Activated CD4-positive, alpha-beta T cell treated with anti-CD3 and anti-CD28 coated beads, Interleukin-10, Interleukin-2, amounts not matched to agents 100 ng/mL and 50 ng/mL, durations not matched to agents 16 hours and 8 hours (primary cell): Measurements from ENCODE around the gene SYK.

Experiments used
- DNase-seq: peaks from one replicate; pipeline ENCODE4 v3.0.0-alpha.2; 2020

Gene SYK

GRCh38 chr9:90854637-90855175, 53.1 kb downstream of the SYK start:
- DNase-seq, result no peak

DNA sequence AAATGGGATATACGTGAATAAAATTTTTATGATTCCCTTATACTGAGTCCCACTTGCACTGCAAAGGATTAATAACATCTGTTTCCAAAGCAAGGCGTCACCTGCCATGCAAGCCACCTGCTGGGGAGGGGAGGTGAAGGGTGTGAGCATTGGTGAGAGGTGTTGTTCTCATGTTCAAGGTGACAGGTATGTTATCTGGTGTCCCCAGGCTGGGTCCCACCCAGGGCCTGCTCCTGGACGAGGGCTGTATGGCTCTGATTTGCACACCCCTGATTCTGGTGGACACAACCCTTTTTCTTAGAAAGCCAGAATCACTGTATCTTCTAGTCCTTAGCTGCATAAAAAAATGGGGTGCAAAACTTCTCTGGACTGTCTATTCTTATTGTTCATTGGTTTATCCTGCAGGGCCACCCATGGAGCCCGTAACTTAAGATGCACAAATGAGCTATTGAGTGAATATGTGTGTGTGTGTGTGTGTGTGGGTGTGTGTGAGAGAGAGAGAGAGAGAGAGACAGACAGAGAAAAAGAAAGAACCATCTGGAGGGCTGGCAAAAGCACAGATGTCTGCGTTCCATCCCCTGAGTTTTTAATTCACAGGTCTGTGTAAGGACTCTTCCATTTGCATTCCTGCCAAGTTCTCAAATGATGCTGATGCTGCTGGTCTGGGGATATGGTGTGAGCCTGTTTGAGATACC, 53.7 kb downstream of the SYK start:
- no peak for DNase-seq

DNA sequence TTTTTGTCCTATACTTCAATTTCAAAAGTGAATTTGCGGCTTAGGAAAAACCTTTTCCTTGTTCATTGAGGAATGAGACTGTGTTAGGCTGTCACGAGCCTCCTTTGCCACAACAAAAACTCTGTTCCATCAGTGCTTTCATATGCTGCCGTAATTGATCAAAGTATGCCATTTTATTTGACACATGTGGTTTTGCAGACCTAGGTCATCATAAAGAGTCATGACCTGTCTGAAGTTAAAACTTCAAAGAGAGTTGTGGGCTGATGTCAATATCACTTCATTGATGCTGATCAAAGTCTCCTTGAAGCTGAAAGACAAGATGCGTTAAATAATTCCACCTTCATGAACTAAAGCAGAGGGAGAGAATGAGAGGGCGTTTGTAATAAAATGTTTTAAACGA, 55.5 kb downstream of the SYK start:
- no peak for DNase-seq

- DNase-seq, result no peak
Observed at GRCh38 chr9:90857855-90858254, 56.2 kb downstream of the SYK start.

DNA sequence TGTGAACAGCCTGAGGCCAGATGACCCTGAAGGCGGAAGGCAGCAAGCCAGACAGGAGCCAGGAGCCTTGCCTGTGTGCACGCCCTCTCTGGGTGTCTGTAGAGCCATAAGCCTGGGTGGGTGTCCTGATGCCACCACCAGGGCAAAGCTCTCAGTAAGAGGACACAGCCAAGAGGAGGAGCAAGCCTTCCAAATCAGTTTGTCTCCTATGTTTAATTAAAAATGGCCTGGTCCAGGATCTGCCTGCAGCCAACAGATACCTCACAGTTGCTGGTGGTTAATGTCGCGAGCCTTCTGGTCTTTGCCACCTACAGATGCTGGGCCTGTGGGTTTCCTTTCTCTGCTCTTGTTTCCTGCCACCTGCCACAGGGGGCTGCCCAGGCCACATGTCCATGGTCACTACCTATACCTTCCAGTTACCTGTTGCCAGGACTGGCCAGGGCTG, 56.9 kb downstream of the SYK start:
- no peak for DNase-seq

DNA sequence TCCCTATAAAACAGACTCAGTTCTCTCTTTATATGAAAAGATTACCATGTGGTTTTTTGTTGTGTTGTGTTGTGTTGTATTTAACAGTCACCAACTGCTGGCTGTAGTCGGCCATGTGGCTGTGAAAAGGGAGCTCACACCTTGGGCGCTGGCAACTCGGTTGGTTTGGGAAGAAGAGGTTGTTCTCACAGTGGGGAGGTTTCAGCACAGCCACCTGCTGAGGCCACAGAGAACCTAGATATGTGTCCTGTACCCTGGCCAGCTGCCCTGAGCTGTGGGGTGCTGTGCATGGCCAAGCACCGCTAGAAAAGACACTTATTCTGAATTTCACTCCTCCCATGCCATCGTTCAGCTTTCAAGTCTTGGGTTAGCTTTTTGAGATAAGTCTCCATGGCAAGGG, 58.8 kb downstream of the SYK start:
- DNase-seq, result no peak

- no peak for DNase-seq
Observed at GRCh38 chr9:90860826-90861225, 59.2 kb downstream of the SYK start.

GRCh38 chr9:90861380-90861779, 59.8 kb downstream of the SYK start:
- DNase-seq, result no peak

DNA sequence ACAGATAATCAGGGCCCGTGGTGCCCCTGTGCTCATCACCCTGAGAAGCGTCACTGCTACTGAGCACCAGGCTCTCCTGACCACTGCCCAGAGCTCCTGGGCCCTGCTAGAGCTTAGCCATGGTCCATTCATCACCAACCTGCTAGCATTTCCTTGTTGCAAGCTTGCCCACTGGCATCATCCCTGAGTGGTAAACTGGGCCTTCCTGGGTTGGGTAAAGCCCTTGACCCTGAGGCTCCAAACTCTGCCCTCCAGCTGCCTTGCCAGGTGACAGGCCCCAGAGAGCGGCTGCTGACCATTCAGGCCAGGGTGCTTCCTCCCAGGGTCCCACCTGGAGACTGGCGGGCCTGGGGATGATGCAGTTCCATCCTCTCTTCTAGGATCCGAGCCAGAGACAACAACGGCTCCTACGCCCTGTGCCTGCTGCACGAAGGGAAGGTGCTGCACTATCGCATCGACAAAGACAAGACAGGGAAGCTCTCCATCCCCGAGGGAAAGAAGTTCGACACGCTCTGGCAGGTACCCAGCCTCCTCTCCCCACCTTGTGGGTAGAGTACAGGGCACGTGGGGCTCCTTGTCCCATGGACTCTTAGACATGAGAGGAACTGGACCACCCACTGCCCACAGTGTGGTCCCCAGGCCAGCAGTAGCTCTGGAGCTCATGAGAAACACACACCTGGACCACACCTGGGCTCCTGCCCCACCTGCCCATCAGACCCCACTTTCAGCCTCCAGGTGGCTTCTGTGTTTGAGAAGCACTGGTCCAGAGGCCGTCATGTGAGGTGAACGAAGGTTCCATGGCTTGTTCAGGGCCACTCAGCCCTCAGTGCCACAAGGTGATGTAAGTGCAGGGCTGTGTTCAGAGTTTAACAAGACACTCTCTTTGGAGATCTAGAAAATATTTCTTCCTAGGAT, 60.5 kb downstream of the SYK start:
- no peak for DNase-seq

DNA sequence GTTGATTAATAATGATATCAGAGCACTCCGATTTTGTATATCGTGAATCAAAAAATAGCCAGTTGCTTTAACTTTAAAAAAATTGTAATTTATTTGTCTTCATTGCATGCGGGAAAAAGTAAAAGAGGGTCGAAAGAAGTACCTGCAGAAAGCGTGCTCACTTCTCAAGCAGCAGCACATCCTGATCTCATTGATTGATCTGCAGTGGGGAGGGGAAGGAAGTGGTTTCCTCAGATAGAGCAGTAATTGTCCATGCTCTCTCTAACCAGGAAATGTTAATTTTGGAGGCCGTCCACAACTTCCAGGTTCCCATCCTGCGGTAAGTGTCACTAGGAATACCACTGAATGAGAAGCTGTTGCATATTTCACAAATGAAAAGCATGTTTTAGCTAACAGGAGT, 63.2 kb downstream of the SYK start:
- DNase-seq, result no peak

- DNase-seq, result no peak
Observed at GRCh38 chr9:90867101-90867500, 65.5 kb downstream of the SYK start.

DNA sequence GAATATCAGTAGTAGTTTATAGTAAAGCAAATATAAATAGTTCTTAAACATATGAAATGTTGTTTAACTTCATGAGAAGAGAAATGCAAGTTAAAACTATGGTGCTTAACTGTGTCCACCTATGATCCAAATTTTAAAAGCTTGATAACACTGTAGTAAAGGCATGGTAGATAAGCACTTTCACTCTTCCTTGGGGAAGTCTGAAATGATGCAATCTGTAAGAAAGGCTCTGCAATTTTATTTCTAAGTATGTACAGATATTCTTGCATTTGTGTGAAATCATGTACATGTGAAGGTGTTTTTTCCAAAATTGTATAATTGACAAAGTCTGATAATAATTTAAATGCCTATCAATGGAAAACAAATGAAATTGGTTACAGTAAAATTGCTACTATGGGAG, 66.9 kb downstream of the SYK start:
- DNase-seq, result no peak

DNA sequence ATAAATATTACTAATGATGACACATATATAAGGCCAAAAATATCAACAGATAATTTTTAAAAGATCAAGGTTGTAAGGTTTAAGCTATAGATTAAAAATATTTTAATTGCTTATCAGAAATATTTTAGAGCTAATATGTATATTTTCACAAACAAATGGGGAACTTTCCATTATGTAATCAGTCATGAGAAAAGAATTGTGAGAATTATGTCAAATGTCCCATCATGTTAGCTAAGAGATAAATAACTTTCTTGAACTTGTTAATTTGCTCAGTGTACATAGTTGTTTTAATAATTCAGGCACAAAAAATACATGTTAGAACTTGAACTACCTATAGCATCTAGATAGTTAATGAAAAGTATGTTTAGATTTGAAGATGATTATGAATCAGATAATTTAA, 67.7 kb downstream of the SYK start:
- no peak for DNase-seq

GRCh38 chr9:90870621-90871326, 69.2 kb downstream of the SYK start:
- DNase-seq, result peak; percentile 47

DNA sequence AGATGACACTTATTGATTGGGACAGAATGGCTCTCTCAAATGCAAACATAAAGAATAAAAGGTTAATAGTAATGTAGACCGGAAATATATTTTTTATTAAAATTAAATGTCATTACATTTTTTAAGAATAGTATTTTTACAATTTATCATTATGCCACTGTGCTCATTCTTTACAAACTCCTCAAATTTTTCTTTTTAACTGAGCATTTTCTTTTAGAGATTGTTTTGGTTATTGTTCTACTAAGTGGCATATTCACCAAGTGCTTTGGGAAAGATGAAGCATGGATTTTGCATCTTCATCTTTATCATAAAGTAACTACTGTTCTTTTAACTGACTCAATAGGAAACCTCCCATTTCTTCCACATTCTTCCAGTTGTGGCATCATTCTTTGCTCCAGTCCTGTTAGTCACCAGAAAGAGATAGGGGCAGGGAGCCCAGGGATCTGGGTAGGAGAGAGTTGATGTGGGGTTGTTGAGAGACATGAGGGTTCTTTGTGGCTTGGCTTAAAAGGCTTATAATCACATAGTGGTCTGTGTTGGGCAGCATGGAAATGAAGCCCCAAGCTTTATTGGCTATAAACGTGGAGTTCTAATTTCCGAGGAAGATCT, 69.8 kb downstream of the SYK start:
- DNase-seq, result no peak

- no peak for DNase-seq
Observed at GRCh38 chr9:90872835-90873294, 71.2 kb downstream of the SYK start.

DNA sequence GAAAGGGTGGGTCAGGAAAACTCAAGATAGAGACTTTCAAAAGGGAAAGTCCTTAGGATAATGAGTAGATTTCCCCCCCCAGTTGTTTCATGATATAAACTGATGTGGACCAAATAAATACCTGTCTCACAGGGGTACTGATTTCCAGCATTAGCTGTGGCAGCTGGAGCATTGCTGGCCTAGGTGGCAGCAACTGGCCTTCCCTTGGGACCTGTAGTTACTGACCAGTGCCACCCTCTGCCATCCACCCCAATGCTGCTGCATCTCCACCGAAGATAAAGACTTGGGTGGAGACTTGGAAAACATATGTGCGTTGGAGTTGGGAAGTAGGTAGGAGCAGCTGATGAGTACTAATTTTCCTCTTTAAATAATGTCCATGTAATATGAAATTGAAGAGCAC, 71.8 kb downstream of the SYK start:
- no peak for DNase-seq

- no peak for DNase-seq
Observed at GRCh38 chr9:90874194-90874593, 72.6 kb downstream of the SYK start.

GRCh38 chr9:90878562-90878961, 76.9 kb downstream of the SYK start:
- DNase-seq, result no peak

- no peak for DNase-seq
Observed at GRCh38 chr9:90880066-90880465, 78.4 kb downstream of the SYK start.

GRCh38 chr9:90880669-90881068, 79.0 kb downstream of the SYK start:
- DNase-seq, result no peak

GRCh38 chr9:90881648-90882047, 80.0 kb downstream of the SYK start:
- no peak for DNase-seq
